LNCAP (cell line): ENCODE data around the gene OBSL1.

Experiments
- TF ChIP-seq, protein P1 (sequence below): fragments of 450-650 bp; IDR thresholded peaks from 2 replicates; pipeline ENCODE4 v1.5.1; 2017; ENCODE audit warnings: mild to moderate bottlenecking

OBSL1 gene

GRCh38 chr2:219501849-219502248, 69.5 kb downstream of the OBSL1 start:
- TF ChIP-seq, protein P1, sequence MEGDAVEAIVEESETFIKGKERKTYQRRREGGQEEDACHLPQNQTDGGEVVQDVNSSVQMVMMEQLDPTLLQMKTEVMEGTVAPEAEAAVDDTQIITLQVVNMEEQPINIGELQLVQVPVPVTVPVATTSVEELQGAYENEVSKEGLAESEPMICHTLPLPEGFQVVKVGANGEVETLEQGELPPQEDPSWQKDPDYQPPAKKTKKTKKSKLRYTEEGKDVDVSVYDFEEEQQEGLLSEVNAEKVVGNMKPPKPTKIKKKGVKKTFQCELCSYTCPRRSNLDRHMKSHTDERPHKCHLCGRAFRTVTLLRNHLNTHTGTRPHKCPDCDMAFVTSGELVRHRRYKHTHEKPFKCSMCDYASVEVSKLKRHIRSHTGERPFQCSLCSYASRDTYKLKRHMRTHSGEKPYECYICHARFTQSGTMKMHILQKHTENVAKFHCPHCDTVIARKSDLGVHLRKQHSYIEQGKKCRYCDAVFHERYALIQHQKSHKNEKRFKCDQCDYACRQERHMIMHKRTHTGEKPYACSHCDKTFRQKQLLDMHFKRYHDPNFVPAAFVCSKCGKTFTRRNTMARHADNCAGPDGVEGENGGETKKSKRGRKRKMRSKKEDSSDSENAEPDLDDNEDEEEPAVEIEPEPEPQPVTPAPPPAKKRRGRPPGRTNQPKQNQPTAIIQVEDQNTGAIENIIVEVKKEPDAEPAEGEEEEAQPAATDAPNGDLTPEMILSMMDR, result no peak
